Measurements from ENCODE around the gene SH3PXD2A. TPM values are rescaled to one million over a fixed set of nuclear protein-coding genes. Genes with fewer than 3 reads are reported as not detected.

SH3PXD2A gene
- total RNA-seq, 1 experiment from 2014 or later: 54.9 TPM

GRCh38 chr10:103783681-103784080 is 71.7 kb downstream of the SH3PXD2A start:
- peaks cover 4% of the 10 kb centered on the region for H3K36me3 ChIP-seq (ENCODE audit: insufficient read depth, low read length, poor library complexity, severe bottlenecking)
- H3K27me3 ChIP-seq (replicated peaks; ENCODE audit: insufficient read depth, low read depth, low read length, poor library complexity): no peaks in the 10 kb centered on the region
- BruUV-seq (replicated peaks): no TSS peak
- no peak for DNase-seq (ENCODE audit: low spot score)
- no peak overlapping the region for H3K4me3 ChIP-seq (ENCODE audit: low read depth, low read length, poor library complexity, severe bottlenecking)
- POLR2A ChIA-PET (ENCODE audit: low non-redundant PET): no interaction called here
- H3K27ac ChIP-seq (ENCODE audit: low read depth, low read length, poor library complexity, severe bottlenecking): no peak overlapping the region
- H3K9me3 ChIP-seq (ENCODE audit: low read depth, low read length, poor library complexity, severe bottlenecking): no peaks in the 10 kb centered on the region
- peaks cover 17% of the 10 kb centered on the region for H3K4me1 ChIP-seq (ENCODE audit: insufficient read depth, low read length, poor library complexity, severe bottlenecking)
- intact Hi-C loops (cut with micrococcal nuclease; ENCODE audit: unreplicated experiment): no loop called here
- TF ChIP-seq CTCF (conservative IDR thresholded peaks at IDR 0.05; ENCODE audit: low read depth, low read length) (no peak), EZH2 (IDR thresholded peaks at IDR 0.05; ENCODE audit: borderline replicate concordance, low read depth, low read length, poor library complexity, severe bottlenecking) (no peak)
- CTCF ChIA-PET: no interaction called here

GRCh38 chr10:103781329-103782061 is 73.9 kb downstream of the SH3PXD2A start:
- Histone ChIP-seq H3K9me3 (ENCODE audit: low read depth, low read length, poor library complexity, severe bottlenecking) (no peaks in the 10 kb centered on the region), H3K27ac (ENCODE audit: low read depth, low read length, poor library complexity, severe bottlenecking) (no peak overlapping the region), H3K27me3 (replicated peaks; ENCODE audit: insufficient read depth, low read depth, low read length, poor library complexity) (no peaks in the 10 kb centered on the region), H3K36me3 (ENCODE audit: insufficient read depth, low read length, poor library complexity, severe bottlenecking) (peaks cover 4% of the 10 kb centered on the region), H3K4me3 (ENCODE audit: low read depth, low read length, poor library complexity, severe bottlenecking) (no peak overlapping the region), H3K4me1 (ENCODE audit: insufficient read depth, low read length, poor library complexity, severe bottlenecking) (no peaks in the 10 kb centered on the region)
- ChIA-PET POLR2A (ENCODE audit: low non-redundant PET) (no interaction called here), CTCF (interaction anchor here (1.4 kb wide), 1 partner anchor 69 kb away, joined by 3 read pairs; no protein-coding TSS in a partner anchor)
- intact Hi-C loops (cut with micrococcal nuclease; ENCODE audit: unreplicated experiment): no loop called here
- TF ChIP-seq EZH2 (IDR thresholded peaks at IDR 0.05; ENCODE audit: borderline replicate concordance, low read depth, low read length, poor library complexity, severe bottlenecking) (no peak), CTCF (conservative IDR thresholded peaks at IDR 0.05; ENCODE audit: low read depth, low read length) (peak; percentile 41)
- DNase-seq (ENCODE audit: low spot score): peak; percentile 63
- no TSS peak for BruUV-seq (replicated peaks)

GRCh38 chr10:103780242-103781149 is 74.9 kb downstream of the SH3PXD2A start:
- POLR2A ChIA-PET (ENCODE audit: low non-redundant PET): no interaction called here
- BruUV-seq (replicated peaks): no TSS peak
- H3K36me3 ChIP-seq (ENCODE audit: insufficient read depth, low read length, poor library complexity, severe bottlenecking): peaks cover 4% of the 10 kb centered on the region
- no peaks in the 10 kb centered on the region for H3K27me3 ChIP-seq (replicated peaks; ENCODE audit: insufficient read depth, low read depth, low read length, poor library complexity)
- CTCF ChIA-PET: no interaction called here
- H3K4me3 ChIP-seq (ENCODE audit: low read depth, low read length, poor library complexity, severe bottlenecking): no peak overlapping the region
- no peak for DNase-seq (ENCODE audit: low spot score)
- no peaks in the 10 kb centered on the region for H3K4me1 ChIP-seq (ENCODE audit: insufficient read depth, low read length, poor library complexity, severe bottlenecking)
- intact Hi-C loops (cut with micrococcal nuclease; ENCODE audit: unreplicated experiment): no loop called here
- TF ChIP-seq EZH2 (IDR thresholded peaks at IDR 0.05; ENCODE audit: borderline replicate concordance, low read depth, low read length, poor library complexity, severe bottlenecking) (no peak), CTCF (conservative IDR thresholded peaks at IDR 0.05; ENCODE audit: low read depth, low read length) (no peak)
- no peaks in the 10 kb centered on the region for H3K9me3 ChIP-seq (ENCODE audit: low read depth, low read length, poor library complexity, severe bottlenecking)
- peak overlapping the region; percentile 22 for H3K27ac ChIP-seq (ENCODE audit: low read depth, low read length, poor library complexity, severe bottlenecking)
